Measurements from ENCODE around the gene GSTO2.

GRCh38 chr10:104347295-104348045, 78.5 kb downstream of the GSTO2 start:
- TF ChIP-seq CTCF (IDR thresholded peaks at IDR 0.05; ENCODE audit: poor library complexity) (no peak), EZH2 (IDR thresholded peaks at IDR 0.05; ENCODE audit: borderline replicate concordance) (no peak)

Data from hepatocyte (in vitro differentiated cells).